D721Med (cell line): ENCODE measurements around the gene COLQ.

Source experiments
- DNase-seq: peaks from one replicate; pipeline ENCODE4 v3.0.0; 2011; ENCODE audit warnings: low spot score; ENCODE audit not compliant: insufficient read length
- FAIRE-seq: peaks from 2 replicates; lab custom pipeline; 2011; peaks lifted over from hg19 to GRCh38; lab: Jason Lieb, UNC
- CTCF ChIP-seq: IDR thresholded peaks from 2 replicates; pipeline ENCODE4 v1.5.1; 2012; ENCODE audit warnings: mild to moderate bottlenecking, control low read depth; ENCODE audit not compliant: insufficient read depth; ENCODE audit errors: missing control alignments

Gene COLQ

GRCh38 chr3:15471861-15472260, 49.6 kb downstream of the COLQ start:
- no peak for DNase-seq
- TF ChIP-seq CTCF: no peak
- FAIRE-seq: no peak

DNA sequence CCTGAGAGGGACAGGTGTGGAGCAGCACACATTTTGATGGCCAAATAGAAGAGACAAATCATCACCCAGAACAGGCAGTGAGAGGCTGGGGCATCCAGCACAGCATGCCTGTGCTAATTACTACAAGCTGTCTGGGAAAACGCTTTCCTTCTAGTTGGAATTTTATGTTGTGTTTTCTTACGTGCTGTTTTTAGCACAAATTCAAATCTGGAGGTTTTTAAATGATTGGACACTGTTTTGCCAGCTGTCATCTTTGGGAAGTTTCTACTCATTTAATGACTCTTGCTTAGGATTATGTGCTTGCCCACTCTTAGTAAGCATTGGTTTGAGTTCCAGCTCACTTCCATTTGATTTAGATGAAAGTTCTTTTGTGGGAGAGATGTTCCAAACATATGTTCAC, 50.7 kb downstream of the COLQ start:
- no peak for TF ChIP-seq CTCF
- FAIRE-seq: no peak
- no peak for DNase-seq

DNA sequence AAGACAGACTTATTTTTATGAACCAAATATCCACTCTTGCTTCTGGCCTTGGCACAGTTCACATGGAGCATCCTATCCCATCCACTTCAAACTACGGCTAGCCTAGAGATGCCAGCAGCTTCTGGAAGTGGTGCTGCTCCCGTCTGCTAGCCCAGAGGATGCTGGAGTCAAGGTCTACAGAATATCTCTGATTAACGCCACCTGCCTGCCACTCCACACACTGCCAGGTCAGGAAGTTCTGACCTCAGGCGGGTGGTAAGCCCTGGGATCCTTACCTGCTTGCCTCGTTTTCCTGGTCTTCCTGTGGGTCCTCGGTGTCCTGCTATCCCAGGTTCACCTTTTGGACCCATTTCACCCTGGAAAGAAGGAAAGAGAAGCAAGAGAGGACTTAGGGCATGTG, 51.2 kb downstream of the COLQ start:
- no peak for DNase-seq
- no peak for FAIRE-seq
- no peak for TF ChIP-seq CTCF

DNA sequence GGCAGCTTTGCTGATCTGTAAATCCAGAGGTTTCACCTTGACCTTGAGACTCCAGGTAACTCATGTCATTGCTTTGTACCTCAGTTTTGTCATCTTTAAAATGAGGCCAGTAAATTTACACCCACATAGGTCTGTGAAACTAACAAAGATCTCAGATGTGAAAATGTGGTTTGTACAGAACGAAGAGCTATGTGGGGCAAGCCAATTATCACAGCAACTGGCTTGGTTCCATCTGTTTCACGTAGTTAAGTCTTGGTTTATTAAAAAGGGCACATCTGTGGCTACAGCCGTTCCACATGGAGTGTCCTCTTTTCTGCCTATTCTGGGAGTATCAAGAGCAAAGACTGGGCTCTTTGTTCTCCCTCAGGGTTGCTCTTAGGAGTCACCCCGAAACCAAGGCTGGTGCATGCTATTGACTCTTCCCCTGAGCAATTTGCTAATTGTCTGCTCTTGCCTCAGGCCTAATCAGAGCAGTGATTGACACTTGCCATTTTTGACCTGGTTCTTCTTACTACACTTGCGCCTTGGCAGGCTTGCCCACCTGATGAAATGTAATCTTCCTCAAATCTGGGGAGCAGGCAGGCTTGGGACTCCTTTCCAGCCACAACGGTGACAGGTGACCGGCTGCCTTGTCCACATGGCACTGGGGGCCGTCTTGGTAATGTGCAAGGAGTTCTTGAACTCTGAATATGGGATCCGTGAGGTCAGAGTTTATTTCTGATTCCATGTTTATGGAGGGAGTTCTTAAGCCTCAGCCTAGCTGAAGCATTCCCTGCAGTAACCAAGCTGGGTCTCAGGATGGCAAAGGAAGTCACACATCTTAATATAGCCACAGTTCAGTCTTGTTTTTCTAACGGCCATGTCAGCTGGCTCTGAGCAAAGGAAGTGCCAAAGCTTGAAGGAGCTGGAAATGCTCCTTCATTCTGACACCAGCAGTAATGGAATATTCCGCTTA, 54.0 kb downstream of the COLQ start:
- DNase-seq: no peak
- no peak for TF ChIP-seq CTCF
- no peak for FAIRE-seq

GRCh38 chr3:15465876-15466585, 55.5 kb downstream of the COLQ start:
- TF ChIP-seq CTCF: no peak

DNA sequence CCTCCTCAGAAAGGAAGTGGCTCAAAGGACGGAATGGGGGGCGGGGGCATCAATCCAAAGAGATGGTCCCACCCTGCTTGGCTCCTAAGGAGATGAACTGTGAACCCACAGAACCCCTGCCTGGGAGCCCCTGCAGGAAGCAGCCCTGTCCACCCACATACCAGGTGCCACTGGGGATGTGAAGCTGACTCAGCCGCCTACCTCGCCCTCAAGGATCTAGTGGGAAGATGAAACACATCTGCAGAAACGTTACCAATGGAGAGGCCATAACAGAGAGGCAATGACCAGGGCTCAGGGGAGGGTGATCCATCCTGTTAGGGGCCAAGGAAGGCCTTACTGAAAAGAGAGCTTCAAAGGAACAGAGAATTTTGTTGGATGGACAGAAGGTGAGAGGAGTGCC, 59.1 kb downstream of the COLQ start:
- no peak for FAIRE-seq
- TF ChIP-seq CTCF: no peak
- no peak for DNase-seq

More at GRCh38 chr3:15465876-15466585, 55.5 kb downstream of the COLQ start:
- DNase-seq (no peak), FAIRE-seq (no peak)
